ENCODE data around the gene MBNL1.

The MBNL1 gene

GRCh38 chr3:152461460-152461859 is 192.7 kb downstream of the MBNL1 start:
- DNase-seq (ENCODE audit: insufficient read length, low spot score), result no peak
- TF ChIP-seq CTCF (IDR thresholded peaks at IDR 0.05; ENCODE audit: insufficient read depth, missing control alignments), result no peak
- FAIRE-seq, result no peak

GRCh38 chr3:152466784-152467183 is 198.1 kb downstream of the MBNL1 start:
- FAIRE-seq (no peak), DNase-seq (ENCODE audit: insufficient read length, low spot score) (no peak)
- peak; percentile 49 for TF ChIP-seq CTCF (IDR thresholded peaks at IDR 0.05; ENCODE audit: insufficient read depth, missing control alignments)

- no peak for FAIRE-seq
- no peak for TF ChIP-seq CTCF (IDR thresholded peaks at IDR 0.05; ENCODE audit: insufficient read depth, missing control alignments)
These were observed 200.7 kb downstream of the MBNL1 start for GRCh38 chr3:152469248-152470025.

GRCh38 chr3:152470095-152470494 is 201.4 kb downstream of the MBNL1 start:
- FAIRE-seq (no peak), DNase-seq (ENCODE audit: insufficient read length, low spot score) (no peak)
- no peak for TF ChIP-seq CTCF (IDR thresholded peaks at IDR 0.05; ENCODE audit: insufficient read depth, missing control alignments)

More at GRCh38 chr3:152469248-152470025, 200.7 kb downstream of the MBNL1 start:
- no peak for DNase-seq (ENCODE audit: insufficient read length, low spot score)

GRCh38 chr3:152470893-152471292 is 202.2 kb downstream of the MBNL1 start:
- no peak for TF ChIP-seq CTCF (IDR thresholded peaks at IDR 0.05; ENCODE audit: insufficient read depth, missing control alignments)
- no peak for DNase-seq (ENCODE audit: insufficient read length, low spot score)
- FAIRE-seq, result no peak

GRCh38 chr3:152471814-152472671 is 203.3 kb downstream of the MBNL1 start:
- DNase-seq (ENCODE audit: insufficient read length, low spot score) (no peak), FAIRE-seq (no peak)
- peak; percentile 41 for TF ChIP-seq CTCF (IDR thresholded peaks at IDR 0.05; ENCODE audit: insufficient read depth, missing control alignments)

- no peak for FAIRE-seq
- DNase-seq (ENCODE audit: insufficient read length, low spot score), result no peak
- TF ChIP-seq CTCF (IDR thresholded peaks at IDR 0.05; ENCODE audit: insufficient read depth, missing control alignments), result no peak
These were observed 203.9 kb downstream of the MBNL1 start for GRCh38 chr3:152472672-152472954.
